Subcutaneous abdominal adipose tissue (tissue), 5 donors: Measurements from ENCODE around the gene TLL2.

ENCODE experiments used
- H3K27ac ChIP-seq: one replicate; pipeline ENCODE4 v1.7.0; 2013; ENCODE audit warnings: low read depth, mild to moderate bottlenecking, inconsistent platforms, low read length, moderate library complexity
- H3K27me3 ChIP-seq, 5 donors: one replicate each; pipeline ENCODE4 v1.7.0; 2013; ENCODE audit warnings: low read length in 5 of 5, inconsistent platforms in 1 of 5; ENCODE audit not compliant: control insufficient read depth in 5 of 5, insufficient read depth in 4 of 5
- H3K36me3 ChIP-seq, 5 donors: one replicate each; pipeline ENCODE4 v1.7.0; 2013; ENCODE audit warnings: low read length in 5 of 5; ENCODE audit not compliant: control insufficient read depth in 5 of 5, insufficient read depth in 5 of 5
- H3K4me1 ChIP-seq, 5 donors: one replicate each; pipeline ENCODE4 v1.7.0; 2013; ENCODE audit warnings: low read length in 5 of 5, mild to moderate bottlenecking in 3 of 5, moderate library complexity in 1 of 5; ENCODE audit not compliant: control insufficient read depth in 5 of 5, insufficient read depth in 5 of 5
- H3K4me3 ChIP-seq, 5 donors: one replicate each; pipeline ENCODE4 v1.7.0; 2013; ENCODE audit warnings: low read length in 5 of 5, low read depth in 1 of 5
- H3K9ac ChIP-seq, 5 donors: one replicate each; pipeline ENCODE4 v1.7.0; 2013; ENCODE audit warnings: low read length in 5 of 5, mild to moderate bottlenecking in 4 of 5, moderate library complexity in 3 of 5
- H3K9me3 ChIP-seq, 5 donors: one replicate each; pipeline ENCODE4 v1.7.0; 2013; ENCODE audit warnings: low read length in 5 of 5; ENCODE audit not compliant: control insufficient read depth in 5 of 5
- donor health status: healthy.
- donor health status: healthy.
- donor health status: healthy.
- donor health status: healthy.
- donor health status: healthy.

TLL2 gene

DNA sequence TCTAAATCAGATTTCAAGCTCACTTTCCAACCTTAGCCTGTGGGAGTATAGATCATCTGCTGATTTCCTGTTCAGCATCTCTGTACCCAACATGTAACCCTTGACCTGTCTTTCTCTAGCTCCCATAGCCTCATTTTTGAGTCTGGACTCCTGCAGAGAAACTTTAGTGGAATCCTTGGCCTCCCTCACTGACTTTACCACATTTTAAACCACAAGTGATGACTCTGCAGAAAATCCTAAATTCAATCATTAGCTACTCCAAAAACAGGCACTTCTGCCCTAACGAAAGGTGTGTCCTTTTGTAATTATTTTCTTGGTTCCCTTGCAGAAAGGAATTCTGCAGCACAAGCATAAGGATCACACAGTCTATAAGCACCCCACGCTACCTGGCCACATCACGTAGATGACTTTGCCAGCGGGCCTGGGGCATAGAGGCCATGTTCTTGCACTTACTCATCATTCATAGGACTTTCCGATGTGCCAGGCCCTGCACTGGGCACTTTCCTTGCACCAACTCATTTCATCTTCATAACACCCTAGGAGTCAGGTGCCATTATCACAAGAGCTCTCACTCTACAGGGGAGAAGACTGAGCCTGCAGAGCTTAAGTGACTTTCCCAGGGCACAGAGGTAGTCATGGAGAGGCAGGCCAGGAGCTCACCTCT, 97.7 kb downstream of the TLL2 start:
- Histone ChIP-seq H3K27ac (no peak overlapping the region), H3K9ac (no peak overlapping the region), H3K9me3 (no peaks in the 10 kb centered on the region), H3K4me3 (no peak overlapping the region), H3K36me3 (no peaks in the 10 kb centered on the region), H3K27me3 (peaks cover 0 to 25% (median 19%) of the 10 kb centered on the region in 5 donors), H3K4me1 (peaks cover 0 to 18% (median 16%) of the 10 kb centered on the region in 5 donors)

DNA sequence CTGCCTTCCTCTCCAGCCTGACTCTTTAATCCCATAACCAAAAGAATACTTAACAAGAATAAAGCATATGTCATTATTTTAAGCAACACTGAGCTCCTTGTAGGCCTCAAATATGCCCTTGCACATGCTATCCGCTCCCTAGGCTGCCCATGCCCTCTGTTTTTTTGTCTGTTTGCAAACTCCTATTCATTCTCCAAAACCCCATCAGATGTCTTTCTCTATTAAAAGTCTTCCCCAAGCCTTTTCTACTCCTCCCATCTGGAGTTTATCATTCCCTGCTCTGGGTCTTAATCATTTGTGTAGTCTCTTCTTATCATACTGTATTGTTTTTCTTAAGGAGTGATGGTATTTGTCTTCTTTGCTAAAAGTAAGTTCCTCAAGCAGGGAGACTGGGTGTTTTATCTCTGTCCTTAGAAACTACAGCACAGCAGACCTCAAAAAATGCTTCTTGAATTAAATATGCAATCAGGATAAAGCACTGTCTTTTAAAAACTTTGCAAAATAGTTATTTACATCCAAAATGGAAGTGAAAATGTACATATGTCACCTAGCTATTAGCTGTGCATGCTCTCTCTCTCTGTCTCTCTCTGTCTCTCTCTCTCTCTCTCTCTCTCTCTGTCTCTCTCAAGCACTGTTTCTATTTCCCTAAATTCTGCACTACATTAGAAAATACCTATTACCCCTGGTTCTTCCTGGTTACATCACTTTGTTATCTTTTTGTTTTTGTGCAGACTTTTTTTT, 98.4 kb downstream of the TLL2 start:
- H3K4me1 ChIP-seq = peaks cover 0 to 18% (median 16%) of the 10 kb centered on the region in 5 donors
- H3K27ac ChIP-seq = no peak overlapping the region
- no peak overlapping the region for H3K9ac ChIP-seq
- H3K9me3 ChIP-seq = no peaks in the 10 kb centered on the region
- no peak overlapping the region for H3K4me3 ChIP-seq
- peaks cover under 1 to 28% (median 21%) of the 10 kb centered on the region in 5 donors for H3K27me3 ChIP-seq
- H3K36me3 ChIP-seq = no peaks in the 10 kb centered on the region

DNA sequence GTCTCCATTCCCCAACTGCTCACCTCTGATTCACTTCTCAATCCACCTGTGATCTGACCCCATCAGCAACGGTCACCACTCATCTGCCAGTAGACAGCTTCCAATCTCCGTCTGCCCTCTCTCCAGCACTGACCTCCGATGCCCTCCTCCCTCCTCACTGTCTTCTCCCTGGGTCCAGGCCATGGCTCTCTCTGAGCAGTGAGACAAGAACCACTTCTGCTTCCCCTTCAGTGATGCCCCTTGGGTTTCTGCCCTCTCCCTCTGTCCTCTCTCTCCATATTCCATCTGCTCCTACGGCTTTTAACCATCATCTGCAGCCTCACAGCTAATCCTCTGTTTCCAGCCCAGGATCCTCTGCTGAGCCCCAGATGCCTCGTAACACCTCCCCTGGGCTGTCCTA, 99.4 kb downstream of the TLL2 start:
- H3K36me3 ChIP-seq = no peaks in the 10 kb centered on the region
- no peak overlapping the region for H3K4me3 ChIP-seq
- H3K9me3 ChIP-seq = no peaks in the 10 kb centered on the region
- H3K27ac ChIP-seq = no peak overlapping the region
- no peak overlapping the region for H3K9ac ChIP-seq
- peaks cover 11 to 32% (median 29%) of the 10 kb centered on the region in 5 donors for H3K27me3 ChIP-seq
- peaks cover 0 to 18% (median 16%) of the 10 kb centered on the region in 5 donors for H3K4me1 ChIP-seq

DNA sequence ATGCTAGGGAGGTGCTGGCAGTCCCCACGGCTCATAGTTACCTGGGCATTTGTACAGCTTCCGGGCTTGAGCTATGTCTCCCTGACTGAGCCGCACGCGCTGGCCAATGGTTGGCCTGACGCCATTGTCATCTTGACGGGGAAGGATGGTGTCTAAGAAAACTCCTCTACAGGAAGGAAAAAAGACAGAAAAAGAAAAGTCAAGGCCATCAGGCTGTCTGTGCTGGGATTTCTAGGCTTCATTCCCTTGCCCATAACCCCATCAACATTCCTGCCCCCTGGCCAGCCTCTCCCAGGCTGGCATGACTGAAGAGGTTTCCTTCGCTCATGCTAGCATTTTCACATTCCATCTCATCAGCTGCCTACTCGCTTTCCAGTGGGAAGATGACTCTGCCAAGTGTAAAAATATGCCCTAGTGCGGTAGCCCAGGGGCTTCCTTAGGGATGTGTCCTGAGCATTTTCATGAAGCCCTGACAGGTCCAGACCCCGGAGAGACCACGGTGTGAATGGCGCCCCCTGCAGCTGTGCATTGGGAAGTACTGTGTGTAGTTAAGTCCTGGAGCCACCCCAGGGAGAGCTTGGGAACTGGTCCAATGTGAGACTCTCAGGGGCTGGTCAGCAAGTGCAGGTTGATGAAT, 100.5 kb downstream of the TLL2 start:
- no peaks in the 10 kb centered on the region for H3K9me3 ChIP-seq
- no peak overlapping the region for H3K4me3 ChIP-seq
- no peak overlapping the region for H3K27ac ChIP-seq
- H3K4me1 ChIP-seq = peaks cover 0 to 18% (median 16%) of the 10 kb centered on the region in 5 donors
- H3K9ac ChIP-seq = no peak overlapping the region
- H3K36me3 ChIP-seq = no peaks in the 10 kb centered on the region
- H3K27me3 ChIP-seq = peaks cover 17 to 32% (median 29%) of the 10 kb centered on the region in 5 donors

DNA sequence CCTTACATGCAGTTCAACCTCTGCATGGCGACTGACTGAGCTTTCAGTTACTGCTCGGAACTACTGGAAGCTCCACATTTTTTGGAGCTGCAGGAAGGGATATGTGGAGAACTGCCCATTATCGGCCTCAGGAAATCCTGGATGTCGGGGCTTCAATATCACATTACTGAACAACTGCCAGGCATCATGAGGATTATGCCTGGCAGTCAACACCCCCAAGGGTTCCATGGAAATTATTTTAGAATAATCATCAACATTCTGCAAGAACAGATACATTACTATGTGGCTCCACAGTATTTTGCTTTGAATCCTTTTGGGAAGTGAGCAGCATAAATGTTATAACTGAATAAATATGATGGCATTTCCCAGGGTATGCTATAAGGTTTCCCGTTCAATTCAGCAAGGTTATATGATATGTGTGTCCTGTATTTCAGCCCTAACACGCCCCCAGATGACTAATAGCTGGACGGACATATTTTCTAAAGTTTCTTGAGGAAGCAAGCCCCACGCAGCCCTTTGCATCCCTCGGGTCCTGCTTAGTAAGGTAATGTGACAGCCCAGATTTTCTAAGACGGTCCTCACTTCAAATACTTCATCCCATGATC, 101.9 kb downstream of the TLL2 start:
- Histone ChIP-seq H3K9ac (no peak overlapping the region), H3K4me1 (peaks cover 0 to 11% (median 11%) of the 10 kb centered on the region in 5 donors), H3K4me3 (no peak overlapping the region), H3K9me3 (no peaks in the 10 kb centered on the region), H3K27ac (no peak overlapping the region), H3K27me3 (peaks cover 19 to 36% (median 34%) of the 10 kb centered on the region in 5 donors), H3K36me3 (no peaks in the 10 kb centered on the region)

DNA sequence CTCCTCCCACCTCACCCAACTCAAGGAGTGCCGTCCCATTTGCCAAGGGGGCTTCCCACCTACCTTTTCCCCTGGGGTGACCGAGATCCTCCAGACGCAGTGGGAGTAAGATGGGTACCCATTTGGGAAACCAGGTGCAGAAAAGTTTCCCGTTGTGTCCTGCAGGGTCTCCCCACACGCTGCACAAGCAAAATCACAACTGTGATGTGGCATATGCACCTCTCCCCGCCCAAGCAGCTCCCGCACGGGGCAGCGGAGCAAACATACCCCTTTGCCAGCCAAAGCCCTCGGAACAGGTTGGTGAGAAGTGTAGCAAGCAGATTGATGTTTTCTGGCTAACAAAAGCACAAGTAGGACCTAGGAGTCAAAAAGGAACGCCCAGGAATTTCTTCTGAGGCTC, 103.4 kb downstream of the TLL2 start:
- no peaks in the 10 kb centered on the region for H3K36me3 ChIP-seq
- H3K9ac ChIP-seq = no peak overlapping the region
- peaks cover 23 to 40% (median 38%) of the 10 kb centered on the region in 5 donors for H3K27me3 ChIP-seq
- no peaks in the 10 kb centered on the region for H3K9me3 ChIP-seq
- no peak overlapping the region for H3K27ac ChIP-seq
- H3K4me3 ChIP-seq = no peak overlapping the region
- no peaks in the 10 kb centered on the region for H3K4me1 ChIP-seq

DNA sequence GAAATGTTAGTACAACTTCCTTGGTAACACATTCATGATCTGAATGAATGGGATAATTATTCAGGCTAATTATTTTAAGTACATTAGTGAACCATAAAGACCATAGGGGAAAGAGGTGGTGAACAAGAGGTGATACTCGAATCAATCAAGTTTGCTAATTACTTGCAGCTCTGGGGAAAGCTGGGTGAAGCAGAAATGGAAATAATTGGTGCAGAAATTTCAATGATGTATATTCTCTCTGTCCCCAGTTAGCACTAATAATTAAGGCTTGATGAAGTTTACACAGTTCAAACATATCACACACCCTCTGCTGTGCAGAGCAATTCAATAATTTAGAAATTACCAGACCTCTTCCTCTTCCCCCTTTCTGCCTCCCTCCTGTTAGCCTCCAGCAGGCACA, 105.5 kb downstream of the TLL2 start:
- no peak overlapping the region for H3K4me3 ChIP-seq
- no peaks in the 10 kb centered on the region for H3K9me3 ChIP-seq
- H3K27me3 ChIP-seq = peaks cover 18 to 34% (median 26%) of the 10 kb centered on the region in 5 donors
- no peaks in the 10 kb centered on the region for H3K36me3 ChIP-seq
- no peak overlapping the region for H3K27ac ChIP-seq
- peaks cover 0 to 6% (median 0%) of the 10 kb centered on the region in 5 donors for H3K4me1 ChIP-seq
- H3K9ac ChIP-seq = no peak overlapping the region

DNA sequence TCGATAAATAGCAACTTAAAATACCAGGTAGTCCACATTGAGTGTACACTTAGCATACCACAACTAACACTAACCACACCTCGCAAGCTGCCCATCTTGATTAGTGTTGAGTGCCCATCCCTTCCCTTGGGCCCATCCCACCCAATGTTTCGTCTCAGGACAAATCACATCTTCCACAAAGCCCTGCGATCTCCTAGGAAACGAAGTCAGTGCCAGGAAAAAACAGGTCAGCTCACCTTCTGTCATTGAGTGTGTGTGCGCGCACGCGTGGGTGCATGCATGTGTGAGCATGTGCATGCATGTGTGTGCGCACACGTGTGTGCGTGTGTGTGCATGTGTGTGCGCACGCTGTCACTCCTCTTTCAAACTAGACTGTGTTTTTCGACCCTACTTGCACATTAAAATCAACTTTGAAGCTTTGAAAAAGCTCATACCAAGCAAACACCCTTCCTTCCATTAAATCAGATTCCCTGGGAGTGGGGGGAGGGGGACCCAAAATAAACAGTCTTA, 106.1 kb downstream of the TLL2 start:
- no peaks in the 10 kb centered on the region for H3K9me3 ChIP-seq
- H3K4me1 ChIP-seq = peaks cover 0 to 6% (median 0%) of the 10 kb centered on the region in 5 donors
- no peak overlapping the region for H3K27ac ChIP-seq
- H3K36me3 ChIP-seq = no peaks in the 10 kb centered on the region
- peaks cover 20 to 30% (median 24%) of the 10 kb centered on the region in 5 donors for H3K27me3 ChIP-seq
- no peak overlapping the region for H3K4me3 ChIP-seq
- no peak overlapping the region for H3K9ac ChIP-seq

DNA sequence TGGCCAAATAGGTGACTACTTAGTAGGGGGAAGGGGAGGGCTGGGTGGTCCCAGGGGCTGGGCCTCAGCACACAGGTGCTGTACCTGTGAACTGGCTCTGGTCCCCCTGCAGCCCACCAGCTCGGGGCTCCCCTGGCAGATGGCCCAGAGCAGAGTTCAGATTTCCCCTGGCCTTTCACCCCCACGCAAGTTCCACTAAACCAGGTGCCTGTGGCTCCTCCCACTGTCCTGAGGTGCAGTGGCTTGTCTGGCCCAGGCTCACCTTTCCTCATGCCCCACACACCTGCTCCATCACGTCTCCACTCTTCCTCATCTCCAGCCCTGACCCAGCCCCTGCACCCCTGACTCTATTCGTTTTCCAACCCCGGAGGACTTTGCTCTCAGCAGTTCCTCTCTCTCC, 107.6 kb downstream of the TLL2 start:
- peaks cover 19 to 30% (median 21%) of the 10 kb centered on the region in 5 donors for H3K27me3 ChIP-seq
- H3K27ac ChIP-seq = no peak overlapping the region
- H3K9me3 ChIP-seq = no peaks in the 10 kb centered on the region
- no peak overlapping the region for H3K4me3 ChIP-seq
- H3K4me1 ChIP-seq = peaks cover 0 to 8% (median 0%) of the 10 kb centered on the region in 5 donors
- no peaks in the 10 kb centered on the region for H3K36me3 ChIP-seq
- H3K9ac ChIP-seq = no peak overlapping the region
